ENCODE measurements around the gene IPCEF1. TPM values are rescaled to one million over a fixed set of nuclear protein-coding genes. Genes with fewer than 3 reads are reported as not detected.

The IPCEF1 gene
- total RNA-seq, 2 donors from 2014 or later: 0.51 to 0.93 TPM

GRCh38 chr6:154219250-154219649, 137.4 kb downstream of the IPCEF1 start:
- Histone ChIP-seq H3K4me3 (no peak overlapping the region), H3K27me3 (peaks cover 0 to 3% of the 10 kb centered on the region in 2 donors), H3K4me1 (no peaks in the 10 kb centered on the region), H3K36me3 (no peaks in the 10 kb centered on the region), H3K9me3 (no peaks in the 10 kb centered on the region), H3K27ac (no peak overlapping the region)
- no peak for DNase-seq (ENCODE audit: low spot score)
- no peak for TF ChIP-seq CTCF (IDR thresholded peaks at IDR 0.05)

GRCh38 chr6:154218787-154219186, 137.8 kb downstream of the IPCEF1 start:
- H3K4me1 ChIP-seq: no peaks in the 10 kb centered on the region
- H3K27ac ChIP-seq: no peak overlapping the region
- H3K9me3 ChIP-seq: no peaks in the 10 kb centered on the region
- TF ChIP-seq CTCF (IDR thresholded peaks at IDR 0.05): no peak
- H3K27me3 ChIP-seq: peaks cover 0 to 3% of the 10 kb centered on the region in 2 donors
- H3K4me3 ChIP-seq: no peak overlapping the region
- DNase-seq (ENCODE audit: low spot score): no peak
- H3K36me3 ChIP-seq: no peaks in the 10 kb centered on the region

- H3K27me3 ChIP-seq: peaks cover 0 to 3% of the 10 kb centered on the region in 2 donors
- H3K36me3 ChIP-seq: no peaks in the 10 kb centered on the region
- H3K9me3 ChIP-seq: no peaks in the 10 kb centered on the region
- no peak overlapping the region for H3K4me3 ChIP-seq
- H3K27ac ChIP-seq: no peak overlapping the region
- DNase-seq (ENCODE audit: low spot score): no peak
- no peaks in the 10 kb centered on the region for H3K4me1 ChIP-seq
- no peak for TF ChIP-seq CTCF (IDR thresholded peaks at IDR 0.05)
Observed at GRCh38 chr6:154218301-154218700, 138.3 kb downstream of the IPCEF1 start.

GRCh38 chr6:154213782-154214181, 142.8 kb downstream of the IPCEF1 start:
- DNase-seq (ENCODE audit: low spot score): no peak
- H3K4me3 ChIP-seq: no peak overlapping the region
- H3K27ac ChIP-seq: no peak overlapping the region
- H3K9me3 ChIP-seq: no peaks in the 10 kb centered on the region
- H3K4me1 ChIP-seq: no peaks in the 10 kb centered on the region
- no peak for TF ChIP-seq CTCF (IDR thresholded peaks at IDR 0.05)
- peaks cover 0 to 3% of the 10 kb centered on the region in 2 donors for H3K27me3 ChIP-seq
- no peaks in the 10 kb centered on the region for H3K36me3 ChIP-seq

- Histone ChIP-seq H3K36me3 (no peaks in the 10 kb centered on the region), H3K4me3 (no peak overlapping the region), H3K27ac (no peak overlapping the region), H3K4me1 (no peaks in the 10 kb centered on the region), H3K27me3 (peaks cover 0 to 3% of the 10 kb centered on the region in 2 donors), H3K9me3 (no peaks in the 10 kb centered on the region)
- no peak for TF ChIP-seq CTCF (IDR thresholded peaks at IDR 0.05)
- no peak for DNase-seq (ENCODE audit: low spot score)
Observed at GRCh38 chr6:154210678-154211077, 145.9 kb downstream of the IPCEF1 start.

- Histone ChIP-seq H3K9me3 (no peaks in the 10 kb centered on the region), H3K27ac (no peak overlapping the region), H3K4me1 (no peaks in the 10 kb centered on the region), H3K4me3 (no peak overlapping the region), H3K27me3 (no peaks in the 10 kb centered on the region), H3K36me3 (no peaks in the 10 kb centered on the region)
- TF ChIP-seq CTCF (IDR thresholded peaks at IDR 0.05): no peak
- no peak for DNase-seq (ENCODE audit: low spot score)
Observed at GRCh38 chr6:154209555-154209954, 147.0 kb downstream of the IPCEF1 start.

All from right atrium auricular region (tissue), 2 donors.